Prostate gland (tissue), 1 donor: ENCODE measurements around the gene GAP43.

Experiments used
- POLR2A ChIP-seq: fragments of 450-650 bp; IDR thresholded peaks from one replicate; pipeline ENCODE4 v1.6.1; 2016; ENCODE audit warnings: antibody characterized with exemption, mild to moderate bottlenecking
- POLR2AphosphoS5 ChIP-seq: sonication (generic); formaldehyde crosslinking; IDR thresholded peaks from one replicate; pipeline ENCODE4 v1.6.1; 2017; ENCODE audit warnings: antibody characterized with exemption

DNA sequence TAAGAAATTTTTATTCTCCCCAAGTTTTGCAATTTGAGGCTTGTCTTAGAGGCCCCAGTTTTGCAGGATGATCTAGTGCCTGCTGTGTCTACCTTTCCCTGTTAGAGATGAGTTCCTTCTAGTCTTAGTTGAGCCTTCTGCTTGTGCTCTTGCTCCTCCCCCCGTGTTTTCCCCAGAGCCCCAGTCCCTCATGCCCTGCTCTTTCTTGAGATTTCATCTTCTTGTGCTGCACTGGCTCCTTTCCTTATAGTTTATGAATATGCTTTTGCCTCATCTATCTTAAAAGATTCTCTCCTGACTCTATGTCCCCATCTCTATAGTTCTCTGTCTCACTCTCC is 4.7 kb downstream of the GAP43 start:
- no peak for TF ChIP-seq POLR2A
- TF ChIP-seq POLR2AphosphoS5 = no peak
